Endothelial cell of umbilical vein (primary cell): ENCODE measurements around the gene R3HDM1. TPM values are rescaled to one million over a fixed set of nuclear protein-coding genes. Genes with fewer than 3 reads are reported as not detected.

ENCODE experiments used
- BruUV-seq: library from RNA; stranded (reverse); fragments of 400-500 nt; replicated peaks from 2 replicates; lab custom pipeline; 2021; lab: Mats Ljungman, UMichigan
- CTCF ChIA-PET: fragments of 300-600, 350-600 bp; sonication (Branson Sonifier 250); formaldehyde crosslinking; loops from one replicate; lab custom pipeline; 2021; ENCODE audit warnings: antibody characterized with exemption, inconsistent platforms; lab: Charles Lee
- POLR2A ChIA-PET: fragments of 300-600, 350-600 bp; sonication (Branson Sonifier 250); formaldehyde crosslinking; loops from one replicate; lab custom pipeline; 2021; ENCODE audit warnings: antibody characterized with exemption, inconsistent platforms; lab: Charles Lee
- DNase-seq: peaks from one replicate; pipeline ENCODE4 v3.0.0-alpha.2; 2011; ENCODE audit warnings: low read depth, low spot score
- FAIRE-seq: peaks from 2 replicates; lab custom pipeline; 2011; peaks lifted over from hg19 to GRCh38; lab: Jason Lieb, UNC
- H2AFZ ChIP-seq: 2 replicates; pipeline ENCODE4 v1.6.0; 2012; ENCODE audit warnings: low read depth, low read length, control low read depth, inconsistent platforms
- H3K27ac ChIP-seq: 2 replicates; pipeline ENCODE4 v1.5.1; 2011; ENCODE audit warnings: low read depth, mild to moderate bottlenecking, control low read depth, low read length, moderate library complexity; ENCODE audit not compliant: insufficient read depth
- H3K27me3 ChIP-seq, 2 experiments: 2 replicates each; pipeline versions ENCODE4 v1.6.0 to v1.6.1; 2011; ENCODE audit warnings: low read length in 2 of 2, mixed read lengths in 1 of 2; ENCODE audit not compliant: control insufficient read depth in 2 of 2, insufficient read depth in 2 of 2
- H3K36me3 ChIP-seq, 2 experiments: 2 replicates in 1 of 2; 3 replicates in 1 of 2; pipeline ENCODE4 v1.5.1; 2011; ENCODE audit warnings: low read length in 2 of 2, mild to moderate bottlenecking in 1 of 2, moderate library complexity in 1 of 2; ENCODE audit not compliant: control insufficient read depth in 2 of 2, insufficient read depth in 2 of 2; ENCODE audit errors: extremely low read depth in 1 of 2
- H3K4me1 ChIP-seq: 3 replicates; pipeline ENCODE4 v1.5.1; 2011; ENCODE audit warnings: mild to moderate bottlenecking, low read length; ENCODE audit not compliant: control insufficient read depth, insufficient read depth; ENCODE audit errors: extremely low read depth
- H3K4me2 ChIP-seq: 2 replicates; pipeline ENCODE4 v1.6.1; 2011; ENCODE audit warnings: low read length, control low read depth, mixed read lengths; ENCODE audit not compliant: insufficient read depth
- H3K4me3 ChIP-seq, 3 experiments: fragments of 200-600 bp in 1 of 3; sonication (generic), shearing (Covaris generic) in 1 of 3; replicated peaks in 1 of 3; 2 replicates each; pipeline ENCODE4 v1.5.1; 2011 to 2016; ENCODE audit warnings: control low read depth in 3 of 3, low read length in 3 of 3, mild to moderate bottlenecking in 2 of 3, inconsistent platforms in 1 of 3, low read depth in 1 of 3, moderate library complexity in 1 of 3; ENCODE audit not compliant: insufficient read depth in 1 of 3
- H3K79me2 ChIP-seq: 2 replicates; pipeline ENCODE4 v1.6.0; 2012; ENCODE audit warnings: low read length, inconsistent platforms; ENCODE audit not compliant: control insufficient read depth, insufficient read depth
- H3K9ac ChIP-seq: replicated peaks from 2 replicates; pipeline ENCODE3; 2011; ENCODE audit warnings: low read length, control low read depth; ENCODE audit not compliant: insufficient read depth; ENCODE audit errors: extremely low read depth
- H3K9me1 ChIP-seq: replicated peaks from 3 replicates; pipeline ENCODE4 v1.6.0; 2011; ENCODE audit warnings: mild to moderate bottlenecking, low read length; ENCODE audit not compliant: control insufficient read depth, insufficient read depth; ENCODE audit errors: extremely low read depth
- H3K9me3 ChIP-seq: replicated peaks from 2 replicates; pipeline ENCODE4 v1.5.1; 2012; ENCODE audit warnings: low read length, inconsistent platforms; ENCODE audit not compliant: control insufficient read depth, insufficient read depth
- H4K20me1 ChIP-seq: replicated peaks from 2 replicates; pipeline ENCODE3; 2011; ENCODE audit warnings: mild to moderate bottlenecking, low read length; ENCODE audit not compliant: control insufficient read depth, insufficient read depth; ENCODE audit errors: extremely low read depth
- CTCF ChIP-seq, 2 donors: IDR thresholded peaks; 1 replicate in 1 of 2; 2 replicates in 1 of 2; pipeline ENCODE4 v1.5.1; 2011; ENCODE audit warnings: low read length in 2 of 2, mild to moderate bottlenecking in 2 of 2, moderate library complexity in 2 of 2, control low read depth in 1 of 2, inconsistent platforms in 1 of 2, low read depth in 1 of 2; ENCODE audit not compliant: insufficient read depth in 1 of 2; ENCODE audit errors: extremely low read depth in 1 of 2
- EZH2 ChIP-seq: IDR thresholded peaks from 2 replicates; pipeline ENCODE4 v1.6.1; 2012; ENCODE audit warnings: borderline replicate concordance, low read depth, mild to moderate bottlenecking, moderate library complexity, low read length, inconsistent platforms; ENCODE audit not compliant: severe bottlenecking
- FOS ChIP-seq: IDR thresholded peaks from 2 replicates; pipeline ENCODE4 v1.6.1; 2011; ENCODE audit warnings: mild to moderate bottlenecking, low read length, moderate library complexity, borderline replicate concordance; ENCODE audit not compliant: insufficient read depth
- GATA2 ChIP-seq: IDR thresholded peaks from 2 replicates; pipeline ENCODE4 v1.7.0; 2011; ENCODE audit warnings: low read depth, mild to moderate bottlenecking, moderate library complexity, mixed read lengths, low read length; ENCODE audit not compliant: insufficient read length, insufficient read depth
- JUN ChIP-seq: IDR thresholded peaks from 2 replicates; pipeline ENCODE4 v1.6.1; 2011; ENCODE audit warnings: borderline replicate concordance, low read depth; ENCODE audit not compliant: insufficient read length, insufficient read depth
- MAX ChIP-seq: IDR thresholded peaks from 2 replicates; pipeline ENCODE4 v1.6.1; 2011; ENCODE audit not compliant: insufficient read depth, insufficient read length
- MYC ChIP-seq: IDR thresholded peaks from one replicate; pipeline ENCODE4 v1.6.1; 2011; ENCODE audit warnings: mild to moderate bottlenecking, low read depth, low read length
- POLR2A ChIP-seq: IDR thresholded peaks from 2 replicates; pipeline ENCODE4 v1.6.1; 2012; ENCODE audit warnings: low read depth, mild to moderate bottlenecking, control low read depth, low read length
- POLR2AphosphoS5 ChIP-seq: IDR thresholded peaks from 2 replicates; pipeline ENCODE4 v1.6.1; 2012; ENCODE audit warnings: low read depth, mild to moderate bottlenecking, control low read depth, low read length, moderate library complexity; ENCODE audit not compliant: insufficient read depth
- dilution Hi-C: fragments of 300-500 bp; cut with MboI; formaldehyde crosslinking; loops from one replicate; pipeline ENCODE4 v1.15.0; 2019; ENCODE audit warnings: low sequenced_read_pairs; ENCODE audit not compliant: extremely low pct_ligation_motif_present
- intact Hi-C: fragments of 100-400 bp; cut with micrococcal nuclease; formaldehyde crosslinking; loops from one replicate; pipeline ENCODE4 v1.10.0; 2022
- polyA plus RNA-seq, 4 experiments: library from polyadenylated mRNA; depleted of rRNA in 3 of 4; stranded (reverse) in 3 of 4; unstranded in 1 of 4; fragments of >200 nt; gene quantifications; 2 replicates each; pipeline versions ENCODE4 v1.2.1 to v1.2.3, GENCODE V29; 2011 to 2012; ENCODE audit warnings: missing spikeins in 1 of 4
- total RNA-seq: library from RNA; stranded (reverse); gene quantifications from 2 replicates; pipeline ENCODE4 v1.2.3, GENCODE V29; 2021

Gene R3HDM1
- total and polyA plus RNA-seq, 2 donors (not counting 3 experiments of a cell fraction or from before 2014, with no cell fraction given) = 36.6 to 61.8 TPM

- no peaks in the 10 kb centered on the region for H4K20me1 ChIP-seq
- H3K4me1 ChIP-seq = no peaks in the 10 kb centered on the region
- H3K4me3 ChIP-seq = no peak overlapping the region
- no peak for DNase-seq
- no peak overlapping the region for H3K27ac ChIP-seq
- no peaks in the 10 kb centered on the region for H3K9me1 ChIP-seq
- no peak for FAIRE-seq
- no peaks in the 10 kb centered on the region for H3K27me3 ChIP-seq
- H3K9me3 ChIP-seq = no peaks in the 10 kb centered on the region
- no peaks in the 10 kb centered on the region for H3K36me3 ChIP-seq
- no peak overlapping the region for H3K4me2 ChIP-seq
- POLR2A ChIA-PET = no interaction called here
- CTCF ChIA-PET = interaction anchor here (1.0 to 1.2 kb wide), 2 partner anchors 19 to 23 kb away, joined by 3 to 4 read pairs; no protein-coding TSS in a partner anchor
- intact Hi-C loops = no loop called here
- H2AFZ ChIP-seq = no peak overlapping the region
- peaks cover 24% of the 10 kb centered on the region for H3K79me2 ChIP-seq
- BruUV-seq = no TSS peak
- dilution Hi-C loops = no loop called here
- no peak overlapping the region for H3K9ac ChIP-seq
- TF ChIP-seq MYC (no peak), CTCF (IDR thresholded peaks at IDR 0.05; ENCODE audit: extremely low read depth in 1 of 2, insufficient read depth in 1 of 2, low read depth in 1 of 2, low read length in 2 of 2) (no peak), JUN (no peak), GATA2 (no peak), POLR2AphosphoS5 (no peak), EZH2 (no peak), MAX (no peak), POLR2A (no peak), FOS (no peak)
Measured at GRCh38 chr2:135561925-135562324, 30.6 kb downstream of the R3HDM1 start.
